ENCODE measurements around the gene HEYL. TPM values are rescaled to one million over a fixed set of nuclear protein-coding genes. Genes with fewer than 3 reads are reported as not detected.

Gene HEYL
- polyA plus RNA-seq, 10 donors = 40.1 to 57.2 (median 46.0) TPM

- DNase-seq = no peak
Observed at GRCh38 chr1:39668894-39669293, 29.5 kb upstream of the HEYL start.

- no peak for DNase-seq
Observed at GRCh38 chr1:39668111-39668510, 28.7 kb upstream of the HEYL start.

- no peak for DNase-seq
Observed at GRCh38 chr1:39666772-39667171, 27.3 kb upstream of the HEYL start.

- DNase-seq = no peak
Observed at GRCh38 chr1:39663559-39663958, 24.1 kb upstream of the HEYL start.

GRCh38 chr1:39662861-39663260 is 23.4 kb upstream of the HEYL start:
- no peak for DNase-seq

- no peak for DNase-seq
Observed at GRCh38 chr1:39659538-39659937, 20.1 kb upstream of the HEYL start.

GRCh38 chr1:39659110-39659509 is 19.7 kb upstream of the HEYL start:
- no peak for DNase-seq

GRCh38 chr1:39657923-39658485 is 18.6 kb upstream of the HEYL start:
- peak in 1 of 3 donors; percentile 61 for DNase-seq

GRCh38 chr1:39657402-39657801 is 18.0 kb upstream of the HEYL start:
- DNase-seq = no peak

GRCh38 chr1:39656391-39656790 is 16.9 kb upstream of the HEYL start:
- DNase-seq = no peak

- DNase-seq = no peak
Observed at GRCh38 chr1:39655578-39656268, 16.3 kb upstream of the HEYL start.

- DNase-seq = no peak
Observed at GRCh38 chr1:39654291-39654690, 14.8 kb upstream of the HEYL start.

- DNase-seq = peak; percentile 73 to 93 (median 85)
Observed at GRCh38 chr1:39653546-39654031, 14.1 kb upstream of the HEYL start.

- no peak for DNase-seq
Observed at GRCh38 chr1:39652554-39652953, 13.1 kb upstream of the HEYL start.

GRCh38 chr1:39652105-39652504 is 12.7 kb upstream of the HEYL start:
- no peak for DNase-seq

GRCh38 chr1:39650431-39650830 is 11.0 kb upstream of the HEYL start:
- DNase-seq = no peak

GRCh38 chr1:39649636-39650185 is 10.3 kb upstream of the HEYL start:
- DNase-seq = no peak

GRCh38 chr1:39648496-39648895 is 9.1 kb upstream of the HEYL start:
- DNase-seq = no peak

- DNase-seq = no peak
Observed at GRCh38 chr1:39647247-39647646, 7.8 kb upstream of the HEYL start.

- DNase-seq = peak; percentile 85 to 96 (median 88)
Observed at GRCh38 chr1:39646232-39647081, 7.0 kb upstream of the HEYL start.

- DNase-seq = no peak
Observed at GRCh38 chr1:39645411-39646043, 6.1 kb upstream of the HEYL start.

GRCh38 chr1:39643705-39644104 is 4.3 kb upstream of the HEYL start:
- no peak for DNase-seq

Measured in muscle of back (tissue), 11 donors.